ENCODE results near the gene CPLANE1. TPM values are rescaled to one million over a fixed set of nuclear protein-coding genes. Genes with fewer than 3 reads are reported as not detected.
"Not testable (repeated sequence)": the region's sequence is repeated elsewhere in the genome, so short reads cannot be mapped to it uniquely, and the experiment has no call there.

The CPLANE1 gene
- total RNA-seq, 1 donor from 2014 or later, result 7.7 TPM

- H3K4me1 Mint-ChIP-seq (ENCODE audit: low read depth), result peaks cover 6% of the 10 kb centered on the region
- no peak for DNase-seq (ENCODE audit: low spot score)
- intact Hi-C loops (cut with micrococcal nuclease), result no loop called here
- H3K27me3 Mint-ChIP-seq (ENCODE audit: low read depth), result no peaks in the 10 kb centered on the region
- H3K36me3 Mint-ChIP-seq (ENCODE audit: low read depth), result no peaks in the 10 kb centered on the region
- H3K4me3 Mint-ChIP-seq (ENCODE audit: low read depth), result no peak overlapping the region
- H3K27ac Mint-ChIP-seq, result no peak overlapping the region
- H3K9me3 Mint-ChIP-seq, result no peaks in the 10 kb centered on the region
Observed at GRCh38 chr5:37247036-37247435, 2.1 kb downstream of the CPLANE1 start.

GRCh38 chr5:37234288-37234687 is 14.9 kb downstream of the CPLANE1 start:
- intact Hi-C loops (cut with micrococcal nuclease), result no loop called here
- Mint-ChIP-seq H3K27me3 (ENCODE audit: low read depth) (no peaks in the 10 kb centered on the region), H3K4me3 (ENCODE audit: low read depth) (no peak overlapping the region), H3K36me3 (ENCODE audit: low read depth) (peaks cover 60% of the 10 kb centered on the region), H3K4me1 (ENCODE audit: low read depth) (no peaks in the 10 kb centered on the region), H3K9me3 (peaks cover 29% of the 10 kb centered on the region), H3K27ac (no peak overlapping the region)
- DNase-seq (ENCODE audit: low spot score), result no peak

- Mint-ChIP-seq H3K9me3 (no peaks in the 10 kb centered on the region), H3K27me3 (ENCODE audit: low read depth) (no peaks in the 10 kb centered on the region), H3K4me3 (ENCODE audit: low read depth) (no peak overlapping the region), H3K27ac (no peak overlapping the region), H3K4me1 (ENCODE audit: low read depth) (no peaks in the 10 kb centered on the region), H3K36me3 (ENCODE audit: low read depth) (peaks cover 28% of the 10 kb centered on the region)
- no peak for DNase-seq (ENCODE audit: low spot score)
- intact Hi-C loops (cut with micrococcal nuclease), result no loop called here
Observed at GRCh38 chr5:37226377-37226776, 22.8 kb downstream of the CPLANE1 start.

GRCh38 chr5:37222181-37222580 is 27.0 kb downstream of the CPLANE1 start:
- Mint-ChIP-seq H3K4me3 (ENCODE audit: low read depth) (no peak overlapping the region), H3K36me3 (ENCODE audit: low read depth) (peaks cover 25% of the 10 kb centered on the region)

GRCh38 chr5:37220426-37220825 is 28.8 kb downstream of the CPLANE1 start:
- H3K27me3 Mint-ChIP-seq (ENCODE audit: low read depth); H3K4me3 Mint-ChIP-seq (ENCODE audit: low read depth); intact Hi-C loops (cut with micrococcal nuclease): not testable (repeated sequence)

More at GRCh38 chr5:37222181-37222580, 27.0 kb downstream of the CPLANE1 start:
- H3K27me3 Mint-ChIP-seq (ENCODE audit: low read depth), result no peaks in the 10 kb centered on the region
- no peak for DNase-seq (ENCODE audit: low spot score)
- intact Hi-C loops (cut with micrococcal nuclease), result no loop called here
- no peak overlapping the region for H3K27ac Mint-ChIP-seq
- H3K4me1 Mint-ChIP-seq (ENCODE audit: low read depth), result no peaks in the 10 kb centered on the region
- no peaks in the 10 kb centered on the region for H3K9me3 Mint-ChIP-seq

GRCh38 chr5:37219384-37219783 is 29.8 kb downstream of the CPLANE1 start:
- intact Hi-C loops (cut with micrococcal nuclease); H3K4me3 Mint-ChIP-seq (ENCODE audit: low read depth); H3K4me1 Mint-ChIP-seq (ENCODE audit: low read depth): not testable (repeated sequence)

More at GRCh38 chr5:37220426-37220825, 28.8 kb downstream of the CPLANE1 start:
- H3K9me3 Mint-ChIP-seq; H3K27ac Mint-ChIP-seq; DNase-seq (ENCODE audit: low spot score); H3K4me1 Mint-ChIP-seq (ENCODE audit: low read depth): not testable (repeated sequence)
- peaks cover 17% of the 10 kb centered on the region for H3K36me3 Mint-ChIP-seq (ENCODE audit: low read depth)

GRCh38 chr5:37217976-37218375 is 31.2 kb downstream of the CPLANE1 start:
- intact Hi-C loops (cut with micrococcal nuclease), result no loop called here
- Mint-ChIP-seq H3K27me3 (ENCODE audit: low read depth) (no peaks in the 10 kb centered on the region), H3K4me3 (ENCODE audit: low read depth) (no peak overlapping the region), H3K36me3 (ENCODE audit: low read depth) (peaks cover 11% of the 10 kb centered on the region), H3K9me3 (no peaks in the 10 kb centered on the region), H3K27ac (no peak overlapping the region), H3K4me1 (ENCODE audit: low read depth) (peaks cover 7% of the 10 kb centered on the region)
- no peak for DNase-seq (ENCODE audit: low spot score)

More at GRCh38 chr5:37219384-37219783, 29.8 kb downstream of the CPLANE1 start:
- not testable (repeated sequence) for H3K27ac Mint-ChIP-seq; DNase-seq (ENCODE audit: low spot score); H3K9me3 Mint-ChIP-seq; H3K27me3 Mint-ChIP-seq (ENCODE audit: low read depth)
- H3K36me3 Mint-ChIP-seq (ENCODE audit: low read depth), result peaks cover 17% of the 10 kb centered on the region

- Mint-ChIP-seq H3K4me1 (ENCODE audit: low read depth) (peaks cover 16% of the 10 kb centered on the region), H3K4me3 (ENCODE audit: low read depth) (no peak overlapping the region)
- intact Hi-C loops (cut with micrococcal nuclease), result no loop called here
Observed at GRCh38 chr5:37214550-37214949, 34.6 kb downstream of the CPLANE1 start.

GRCh38 chr5:37212096-37212495 is 37.1 kb downstream of the CPLANE1 start:
- peaks cover 21% of the 10 kb centered on the region for H3K36me3 Mint-ChIP-seq (ENCODE audit: low read depth)
- no peak for DNase-seq (ENCODE audit: low spot score)
- H3K4me3 Mint-ChIP-seq (ENCODE audit: low read depth), result no peak overlapping the region
- H3K27me3 Mint-ChIP-seq (ENCODE audit: low read depth), result peaks cover 3% of the 10 kb centered on the region
- H3K4me1 Mint-ChIP-seq (ENCODE audit: low read depth), result peaks cover 22% of the 10 kb centered on the region
- intact Hi-C loops (cut with micrococcal nuclease), result no loop called here
- H3K27ac Mint-ChIP-seq, result no peak overlapping the region
- no peaks in the 10 kb centered on the region for H3K9me3 Mint-ChIP-seq

More at GRCh38 chr5:37214550-37214949, 34.6 kb downstream of the CPLANE1 start:
- H3K27me3 Mint-ChIP-seq (ENCODE audit: low read depth), result peaks cover 3% of the 10 kb centered on the region
- no peaks in the 10 kb centered on the region for H3K9me3 Mint-ChIP-seq
- H3K27ac Mint-ChIP-seq, result peak overlapping the region; percentile 33
- DNase-seq (ENCODE audit: low spot score), result no peak
- H3K36me3 Mint-ChIP-seq (ENCODE audit: low read depth), result peaks cover 21% of the 10 kb centered on the region

GRCh38 chr5:37211661-37212060 is 37.5 kb downstream of the CPLANE1 start:
- Mint-ChIP-seq H3K27ac (no peak overlapping the region), H3K4me1 (ENCODE audit: low read depth) (peaks cover 22% of the 10 kb centered on the region), H3K4me3 (ENCODE audit: low read depth) (no peak overlapping the region), H3K27me3 (ENCODE audit: low read depth) (peaks cover 3% of the 10 kb centered on the region), H3K9me3 (no peaks in the 10 kb centered on the region), H3K36me3 (ENCODE audit: low read depth) (peaks cover 21% of the 10 kb centered on the region)
- no peak for DNase-seq (ENCODE audit: low spot score)
- intact Hi-C loops (cut with micrococcal nuclease), result no loop called here

GRCh38 chr5:37208883-37209797 is 40.0 kb downstream of the CPLANE1 start:
- Mint-ChIP-seq H3K4me1 (ENCODE audit: low read depth) (peaks cover 19% of the 10 kb centered on the region), H3K4me3 (ENCODE audit: low read depth) (peak overlapping the region; percentile 80), H3K36me3 (ENCODE audit: low read depth) (peaks cover 31% of the 10 kb centered on the region), H3K27ac (peak overlapping the region; percentile 31), H3K9me3 (no peaks in the 10 kb centered on the region), H3K27me3 (ENCODE audit: low read depth) (peaks cover 3% of the 10 kb centered on the region)
- no peak for DNase-seq (ENCODE audit: low spot score)
- intact Hi-C loops (cut with micrococcal nuclease), result loop anchor here (10.0 kb wide), 1 partner anchor 334 kb away; the partner anchor contains the start of gene NIPBL

GRCh38 chr5:37207802-37208201 is 41.4 kb downstream of the CPLANE1 start:
- intact Hi-C loops (cut with micrococcal nuclease), result loop anchor here (10.0 kb wide), 1 partner anchor 333 kb away; the partner anchor contains the start of gene NIPBL
- Mint-ChIP-seq H3K4me3 (ENCODE audit: low read depth) (no peak overlapping the region), H3K27ac (no peak overlapping the region), H3K4me1 (ENCODE audit: low read depth) (peaks cover 19% of the 10 kb centered on the region), H3K27me3 (ENCODE audit: low read depth) (peaks cover 3% of the 10 kb centered on the region), H3K9me3 (no peaks in the 10 kb centered on the region), H3K36me3 (ENCODE audit: low read depth) (peaks cover 31% of the 10 kb centered on the region)
- DNase-seq (ENCODE audit: low spot score), result no peak

- DNase-seq (ENCODE audit: low spot score), result no peak
- peaks cover 18% of the 10 kb centered on the region for H3K4me1 Mint-ChIP-seq (ENCODE audit: low read depth)
- intact Hi-C loops (cut with micrococcal nuclease), result loop anchor here (10.0 kb wide), 1 partner anchor 332 kb away; the partner anchor contains the start of gene NIPBL
- H3K4me3 Mint-ChIP-seq (ENCODE audit: low read depth), result no peak overlapping the region
- H3K27me3 Mint-ChIP-seq (ENCODE audit: low read depth), result peaks cover 3% of the 10 kb centered on the region
- H3K27ac Mint-ChIP-seq, result no peak overlapping the region
- peaks cover 26% of the 10 kb centered on the region for H3K36me3 Mint-ChIP-seq (ENCODE audit: low read depth)
- no peaks in the 10 kb centered on the region for H3K9me3 Mint-ChIP-seq
Observed at GRCh38 chr5:37206736-37207135, 42.4 kb downstream of the CPLANE1 start.
